Activated T-helper 2 cell treated with anti-CD3 and anti-CD28 coated beads, Interferon-gamma antibody, Interleukin-2, Interleukin-4, amounts not matched to agents 10 μg/mL and 5 μg/mL and 100 μg/mL, durations not matched to agents 14 hours and 24 hours and 36 hours (primary cell): ENCODE data around the gene DHX57. TPM values are rescaled to one million over a fixed set of nuclear protein-coding genes. Genes with fewer than 3 reads are reported as not detected.

Source experiments
- DNase-seq: peaks from one replicate; pipeline ENCODE4 v3.0.0; 2021; ENCODE audit warnings: low spot score
- H3K27ac Mint-ChIP-seq: one replicate; pipeline ENCODE4 v1.8.0; 2021; ENCODE audit warnings: mixed read lengths
- H3K27me3 Mint-ChIP-seq: one replicate; pipeline ENCODE4 v1.8.0; 2021; ENCODE audit warnings: low read depth, mixed read lengths
- H3K36me3 Mint-ChIP-seq: one replicate; pipeline ENCODE4 v1.8.0; 2021; ENCODE audit warnings: low read depth, mixed read lengths
- H3K4me1 Mint-ChIP-seq: one replicate; pipeline ENCODE4 v1.8.0; 2021; ENCODE audit warnings: low read depth, mixed read lengths
- H3K4me3 Mint-ChIP-seq: one replicate; pipeline ENCODE4 v1.8.0; 2021; ENCODE audit warnings: low read depth, mild to moderate bottlenecking, moderate library complexity, mixed read lengths
- H3K9me3 Mint-ChIP-seq: one replicate; pipeline ENCODE4 v1.8.0; 2021; ENCODE audit warnings: mixed read lengths
- intact Hi-C: fragments of 100-400 bp; cut with micrococcal nuclease; formaldehyde crosslinking; loops from one replicate; pipeline ENCODE4 v1.15.1; 2023
- total RNA-seq: library from RNA; stranded (reverse); gene quantifications from 2 replicates; pipeline ENCODE4 v1.2.3, GENCODE V29; 2022

The DHX57 gene
- total RNA-seq, 1 donor from 2014 or later = 21.7 TPM

DNA sequence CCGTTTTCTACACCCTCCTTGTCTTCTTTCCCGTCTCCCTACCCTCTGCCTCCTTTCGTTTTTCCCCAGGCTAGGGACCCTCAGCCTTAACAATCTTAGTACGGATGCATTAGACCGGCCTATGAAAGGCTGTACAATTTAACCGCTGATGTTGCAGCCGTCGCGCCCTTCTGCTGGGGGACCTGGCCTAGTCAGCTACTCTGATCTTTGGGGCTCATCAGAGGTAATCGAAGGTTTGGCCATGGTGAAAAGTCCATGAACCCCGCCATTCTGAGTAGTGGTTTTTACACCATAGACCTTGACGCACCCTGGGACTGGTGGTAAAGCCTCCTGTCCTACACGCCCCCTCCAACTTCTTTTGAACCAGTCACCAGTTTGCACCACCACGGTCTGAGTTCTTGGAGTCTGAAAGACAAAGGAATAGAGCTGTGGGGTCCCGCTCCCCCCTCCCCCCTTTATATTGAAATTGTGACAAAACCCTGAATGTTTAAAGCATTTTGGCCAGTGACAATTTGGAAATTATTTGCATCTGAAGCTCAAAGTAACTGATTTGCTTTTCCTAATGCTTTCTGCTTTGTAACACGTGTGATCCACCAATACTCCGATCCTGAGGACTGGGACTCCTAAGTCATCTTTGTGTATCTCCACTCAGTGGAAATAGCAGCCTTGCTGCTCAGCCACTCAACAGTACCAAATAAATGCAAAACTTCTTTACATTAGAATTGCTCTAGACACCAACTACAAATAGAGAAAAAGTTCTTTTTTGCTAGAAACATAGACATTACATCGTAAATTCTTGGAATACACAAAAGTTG lies 123.9 kb downstream of the DHX57 start:
- peaks cover 43% of the 10 kb centered on the region for H3K36me3 Mint-ChIP-seq
- no peak for DNase-seq
- H3K4me1 Mint-ChIP-seq = peaks cover 45% of the 10 kb centered on the region
- H3K9me3 Mint-ChIP-seq = no peaks in the 10 kb centered on the region
- no peaks in the 10 kb centered on the region for H3K27me3 Mint-ChIP-seq
- intact Hi-C loops = loop anchor here (1.0 to 10.0 kb wide), 5 partner anchors 26 to 375 kb away; partner anchors contain the start of genes ATL2, GEMIN6 and SOS1
- peak overlapping the region; percentile 100 for H3K27ac Mint-ChIP-seq
- peak overlapping the region; percentile 98 for H3K4me3 Mint-ChIP-seq

DNA sequence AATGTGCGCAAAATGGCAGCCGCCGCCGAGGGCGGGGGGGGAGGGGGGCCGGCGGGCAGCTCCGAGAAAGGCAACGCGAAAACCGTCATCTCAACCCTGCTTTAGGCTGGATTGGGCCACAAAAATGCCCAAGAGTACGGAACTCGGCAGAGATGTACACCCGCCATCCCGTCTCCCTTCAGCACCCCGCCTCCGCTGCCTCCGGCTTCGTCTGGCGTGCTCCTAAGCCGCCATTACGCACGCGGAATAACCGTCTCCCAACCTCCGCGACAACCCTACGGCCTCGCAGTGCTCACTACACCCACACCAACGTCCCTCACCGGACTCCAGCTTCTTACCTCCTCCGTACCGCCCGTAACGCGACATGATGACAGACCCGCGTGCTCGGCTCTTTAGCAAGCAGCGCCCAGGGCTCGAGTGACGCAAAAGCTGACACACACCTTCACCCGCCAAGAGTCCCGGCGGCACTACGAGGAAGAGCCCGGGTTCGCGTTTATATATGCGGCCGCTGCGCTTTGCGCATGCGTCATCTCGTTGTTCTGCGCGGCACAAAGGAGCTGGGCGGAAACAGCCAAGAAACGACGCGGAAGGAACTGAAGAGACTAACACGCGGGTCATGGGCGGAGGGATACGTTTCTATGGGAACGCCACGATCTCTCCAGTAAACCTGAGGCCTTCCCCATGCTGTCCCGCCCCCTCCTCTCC lies 124.7 kb downstream of the DHX57 start, which contains the start of gene SRSF7:
Gene SRSF7, minus strand, starts transcription at position 471 of the 705 bp plus-strand sequence. Its CDS starts 105 bp downstream, at position 366.
- Mint-ChIP-seq H3K4me1 (peaks cover 53% of the 10 kb centered on the region), H3K27me3 (no peaks in the 10 kb centered on the region), H3K36me3 (peaks cover 51% of the 10 kb centered on the region), H3K9me3 (no peaks in the 10 kb centered on the region), H3K27ac (peak within 1 kb of the TSS; percentile 100), H3K4me3 (peak within 1 kb of the TSS; percentile 98)
- intact Hi-C loops = loop anchor here (1.0 to 10.0 kb wide), 5 partner anchors 27 to 374 kb away; partner anchors contain the start of genes ATL2, GEMIN6 and SOS1
- DNase-seq = peak; percentile 97

DNA sequence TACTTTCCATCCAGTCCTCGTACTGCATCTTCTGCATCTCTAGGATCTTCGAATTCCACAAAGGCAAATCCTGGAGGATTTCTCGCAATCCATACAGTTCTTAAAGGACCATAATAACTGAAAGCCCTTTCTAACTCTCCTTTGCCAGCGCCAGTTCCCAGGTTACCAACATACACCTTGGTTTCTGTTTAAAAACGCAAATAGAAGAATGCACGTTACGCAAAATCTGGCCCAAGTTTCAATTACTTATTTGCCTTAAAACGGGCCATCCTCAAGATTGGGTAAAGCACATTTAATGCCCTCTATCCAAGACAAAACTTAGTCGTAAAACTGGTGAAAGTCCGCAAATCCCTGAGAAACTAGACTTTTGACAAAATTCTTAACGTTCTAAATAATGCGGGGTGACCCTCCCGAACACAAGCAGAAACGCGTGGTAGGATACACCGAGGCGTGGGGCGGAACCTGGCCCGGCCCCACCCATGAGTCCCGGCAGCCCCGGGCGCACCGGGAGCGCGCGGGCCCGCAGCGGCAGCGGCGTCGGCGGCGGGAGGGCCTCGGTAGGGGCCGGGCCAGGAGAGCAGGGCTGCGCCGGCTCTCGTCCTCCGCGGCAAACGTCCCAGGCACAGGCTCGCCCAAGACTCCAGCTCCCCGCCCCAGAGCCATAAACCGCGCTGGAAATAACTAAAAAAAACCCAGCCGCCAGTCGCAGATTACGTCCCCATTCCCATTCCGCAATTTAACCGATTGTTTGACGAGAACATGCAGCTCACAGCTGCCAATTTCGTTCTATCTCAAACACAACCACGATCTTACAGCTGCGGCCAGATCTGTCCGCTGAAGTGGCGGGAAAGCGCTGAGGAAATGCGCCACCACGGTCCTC lies 125.5 kb downstream of the DHX57 start:
- Mint-ChIP-seq H3K27me3 (no peaks in the 10 kb centered on the region), H3K4me3 (peak overlapping the region; percentile 98), H3K27ac (peak overlapping the region; percentile 100), H3K9me3 (no peaks in the 10 kb centered on the region), H3K36me3 (peaks cover 59% of the 10 kb centered on the region), H3K4me1 (peaks cover 57% of the 10 kb centered on the region)
- intact Hi-C loops = loop anchor here (2.0 to 10.0 kb wide), 2 partner anchors 373 to 375 kb away; partner anchors contain the start of genes ATL2 and SOS1
- peak; percentile 50 for DNase-seq

DNA sequence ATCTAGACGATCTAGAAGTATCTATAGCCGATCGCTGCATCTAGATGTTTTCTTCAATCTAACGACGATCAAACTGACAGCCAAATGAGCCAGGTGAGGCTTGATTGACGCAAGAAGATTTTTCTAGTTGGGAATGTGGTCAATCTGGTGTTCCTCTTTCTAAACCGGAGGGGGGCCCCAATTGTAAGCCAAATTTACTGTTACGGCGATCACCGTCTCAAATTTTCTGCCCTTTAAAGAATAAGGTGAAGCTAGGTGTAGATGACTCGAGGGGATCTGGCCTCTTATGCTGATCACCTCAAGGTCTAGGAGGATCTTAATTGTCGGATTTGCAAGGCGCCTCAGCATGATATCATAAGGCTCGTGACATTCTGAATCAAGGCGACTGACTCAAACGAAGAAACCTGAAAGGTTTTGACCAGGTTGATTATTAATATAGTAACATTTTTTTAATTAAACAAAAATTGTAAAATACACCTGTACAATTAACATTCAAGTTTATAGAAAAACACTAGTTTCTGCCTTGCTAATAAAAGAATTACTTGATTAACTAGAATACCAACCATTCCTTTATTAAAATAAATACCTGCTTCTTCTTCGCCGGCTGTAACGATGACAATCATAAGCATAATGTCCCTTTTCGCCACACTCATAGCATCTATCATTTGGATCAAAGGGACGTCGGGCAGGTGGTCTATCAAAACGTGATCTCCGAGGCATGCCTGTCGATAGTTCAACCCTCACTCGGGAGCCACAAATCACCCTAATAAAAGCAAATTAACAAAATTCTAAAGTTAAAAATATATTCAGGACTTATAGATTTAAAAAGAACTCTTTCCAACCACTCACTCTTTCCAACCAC lies 126.6 kb downstream of the DHX57 start:
- intact Hi-C loops = no loop called here
- peaks cover 69% of the 10 kb centered on the region for H3K36me3 Mint-ChIP-seq
- DNase-seq = no peak
- H3K9me3 Mint-ChIP-seq = no peaks in the 10 kb centered on the region
- H3K4me3 Mint-ChIP-seq = peak overlapping the region; percentile 98
- no peaks in the 10 kb centered on the region for H3K27me3 Mint-ChIP-seq
- H3K4me1 Mint-ChIP-seq = peaks cover 65% of the 10 kb centered on the region
- H3K27ac Mint-ChIP-seq = peak overlapping the region; percentile 87

DNA sequence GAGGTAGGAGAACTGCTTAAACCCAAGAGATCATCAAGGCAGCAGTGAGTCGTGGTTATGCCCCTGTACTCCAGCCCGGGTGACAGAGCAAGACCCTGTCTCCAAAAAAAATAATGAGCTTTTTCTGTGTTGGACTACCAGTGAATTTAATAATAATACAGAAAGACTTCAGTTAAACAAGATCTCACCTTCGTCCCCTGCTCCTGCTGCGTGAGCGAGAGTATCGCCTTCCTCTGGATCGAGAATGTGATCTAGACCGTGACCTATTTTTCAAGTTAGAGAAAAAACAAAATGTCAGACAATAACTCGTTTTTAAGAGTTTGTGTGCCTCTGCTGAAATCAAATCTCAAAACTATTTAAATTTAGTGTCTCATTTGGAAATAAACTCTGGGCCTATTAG lies 127.3 kb downstream of the DHX57 start:
- peak overlapping the region; percentile 63 for H3K27ac Mint-ChIP-seq

DNA sequence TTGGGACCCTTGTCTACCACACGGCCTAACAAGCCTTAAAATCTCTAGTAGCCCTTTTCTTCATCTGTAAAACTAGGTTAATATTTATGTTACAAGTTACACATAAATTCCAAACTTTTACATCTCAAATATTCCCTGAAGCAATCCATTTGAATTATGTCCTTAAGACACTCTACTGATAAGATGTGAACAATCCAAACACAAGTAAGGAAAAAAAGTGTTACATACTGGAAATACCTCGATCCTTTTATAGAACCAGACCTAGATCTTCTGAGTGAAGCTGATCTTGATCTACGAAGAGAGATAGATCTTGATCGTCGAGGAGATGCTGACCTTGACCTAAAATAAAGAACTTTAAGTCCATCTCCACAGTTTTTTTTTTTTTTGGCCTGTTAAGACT lies 127.9 kb downstream of the DHX57 start:
- Mint-ChIP-seq H3K27me3 (no peaks in the 10 kb centered on the region), H3K27ac (peak overlapping the region; percentile 63), H3K4me3 (peak overlapping the region; percentile 76), H3K36me3 (peaks cover 81% of the 10 kb centered on the region), H3K4me1 (peaks cover 62% of the 10 kb centered on the region), H3K9me3 (no peaks in the 10 kb centered on the region)
- intact Hi-C loops = no loop called here
- DNase-seq = no peak

More for the DNA sequence above, 127.3 kb downstream of the DHX57 start:
- peak overlapping the region; percentile 76 for H3K4me3 Mint-ChIP-seq
- peaks cover 62% of the 10 kb centered on the region for H3K4me1 Mint-ChIP-seq
- no peaks in the 10 kb centered on the region for H3K9me3 Mint-ChIP-seq
- intact Hi-C loops = no loop called here
- peaks cover 77% of the 10 kb centered on the region for H3K36me3 Mint-ChIP-seq
- H3K27me3 Mint-ChIP-seq = no peaks in the 10 kb centered on the region
- no peak for DNase-seq

Other genes starting within 250 kb of the DHX57 start
- gene GALM, start 209.8 kb downstream of the DHX57 start, total RNA-seq = 42.1 and 43.0 TPM in 2 replicates
- 401 and 406 TPM in 2 replicates for gene SRSF7, start 124.6 kb downstream of the DHX57 start, total RNA-seq
- 29.9 and 33.6 TPM in 2 replicates for gene GEMIN6, start 97.7 kb downstream of the DHX57 start, total RNA-seq
- 4.1 and 4.7 TPM in 2 replicates for gene MORN2, start within 50 bp of the DHX57 start, total RNA-seq
- 0.25 TPM in 1 of 2 replicates, not detected in the other for gene ARHGEF33, start 13.9 kb upstream of the DHX57 start, total RNA-seq
- 52.6 and 64.2 TPM in 2 replicates for gene SOS1, start 245.1 kb upstream of the DHX57 start, total RNA-seq